GM12878 (cell line): ENCODE results near the gene OPN3. TPM values are rescaled to one million over a fixed set of nuclear protein-coding genes. Genes with fewer than 3 reads are reported as not detected.

ENCODE experiments used
- ATAC-seq: fragments of 200-7000 bp; cut with Tn5 transposase; 3 replicates; pipeline ENCODE4 v1.9.1; 2020; ENCODE audit warnings: mild to moderate bottlenecking, moderate library complexity
- BruUV-seq: library from RNA; stranded (reverse); fragments of 400-500 nt; replicated peaks from 2 replicates; lab custom pipeline; 2021; lab: Mats Ljungman, UMichigan
- CTCF ChIA-PET: fragments of 300-600 bp; sonication (Branson Sonifier 250); formaldehyde crosslinking; extraction: SDS; loops from one replicate; lab custom pipeline; 2021; ENCODE audit warnings: inconsistent platforms; lab: Yijun Ruan, JAX
- POLR2A ChIA-PET: fragments of 350-600 bp; formaldehyde crosslinking; extraction: SDS; loops from one replicate; lab custom pipeline; 2021; ENCODE audit warnings: inconsistent platforms; lab: Charles Lee
- RAD21 ChIA-PET: fragments of 300-600 bp; sonication (Branson Sonifier 250); formaldehyde crosslinking; loops from one replicate; lab custom pipeline; 2023; ENCODE audit warnings: antibody characterized with exemption; ENCODE audit not compliant: unreplicated experiment; lab: Charles Lee
- SMC1A ChIA-PET: fragments of 300-600 bp; sonication (Branson Sonifier 250); formaldehyde crosslinking; loops from one replicate; lab custom pipeline; 2023; ENCODE audit not compliant: unreplicated experiment, uncharacterized antibody; lab: Charles Lee
- DNase-seq: peaks from one replicate; pipeline ENCODE4 v3.0.0-alpha.2; 2011; ENCODE audit warnings: low read depth, low spot score
- FAIRE-seq: peaks from 3 replicates; lab custom pipeline; 2011; peaks lifted over from hg19 to GRCh38; lab: Jason Lieb, UNC
- H2AFZ ChIP-seq: 2 replicates; pipeline ENCODE4 v1.6.0; 2011; ENCODE audit warnings: low read depth, low read length, control low read depth; ENCODE audit not compliant: control insufficient read depth
- H3K27ac ChIP-seq: 2 replicates; pipeline ENCODE4 v1.5.1; 2011; ENCODE audit warnings: control low read depth; ENCODE audit not compliant: control insufficient read depth, insufficient read depth
- H3K27me3 ChIP-seq, 2 experiments: replicated peaks in 1 of 2; 2 replicates each; pipeline versions ENCODE4 v1.6.0 to v1.6.1; 2011; ENCODE audit warnings: low read length in 1 of 2; ENCODE audit not compliant: control insufficient read depth in 2 of 2, insufficient read depth in 2 of 2
- H3K36me3 ChIP-seq, 2 experiments: 2 replicates each; pipeline ENCODE4 v1.5.1; 2011; ENCODE audit warnings: low read length in 1 of 2; ENCODE audit not compliant: control insufficient read depth in 2 of 2, insufficient read depth in 2 of 2
- H3K4me1 ChIP-seq: 2 replicates; pipeline ENCODE4 v1.6.1; 2011; ENCODE audit warnings: mild to moderate bottlenecking, low read length, moderate library complexity, mixed read lengths; ENCODE audit not compliant: control insufficient read depth, insufficient read depth
- H3K4me2 ChIP-seq: 2 replicates; pipeline ENCODE4 v1.6.0; 2011; ENCODE audit warnings: control low read depth; ENCODE audit not compliant: control insufficient read depth, insufficient read depth
- H3K4me3 ChIP-seq: fragments of 200-600 bp; sonication (generic); 2 replicates; pipeline ENCODE4 v1.5.1; 2016
- H3K79me2 ChIP-seq: 2 replicates; pipeline ENCODE4 v1.6.0; 2011; ENCODE audit warnings: low read length; ENCODE audit not compliant: control insufficient read depth, insufficient read depth
- H3K9ac ChIP-seq: 2 replicates; pipeline ENCODE4 v1.8.0; 2011; ENCODE audit warnings: low read length, control low read depth, mixed read lengths; ENCODE audit not compliant: control insufficient read depth, insufficient read depth
- H3K9me3 ChIP-seq: replicated peaks from 3 replicates; pipeline ENCODE4 v1.5.1; 2011; ENCODE audit warnings: mild to moderate bottlenecking, low read length; ENCODE audit not compliant: control insufficient read depth, insufficient read depth
- H4K20me1 ChIP-seq: 2 replicates; pipeline ENCODE4 v1.6.0; 2011; ENCODE audit not compliant: control insufficient read depth, insufficient read depth
- DPF2 ChIP-seq: fragments of 450-650 bp; IDR thresholded peaks from 2 replicates; pipeline ENCODE4 v1.6.1; 2017; ENCODE audit warnings: mild to moderate bottlenecking
- EGR1 ChIP-seq, 2 experiments: IDR thresholded peaks; 1 replicate in 1 of 2; 2 replicates in 1 of 2; pipeline ENCODE4 v1.6.1; 2011 to 2012; ENCODE audit warnings: low read depth in 2 of 2, low read length in 2 of 2, borderline replicate concordance in 1 of 2, mild to moderate bottlenecking in 1 of 2, moderate library complexity in 1 of 2
- NR2C2 ChIP-seq: IDR thresholded peaks from 2 replicates; pipeline ENCODE4 v1.6.1; 2011; ENCODE audit warnings: borderline replicate concordance, low read depth; ENCODE audit not compliant: control insufficient read depth, insufficient read length
- SP1 ChIP-seq: IDR thresholded peaks from one replicate; pipeline ENCODE4 v1.6.1; 2011; ENCODE audit warnings: low read depth, low read length
- TCF12 ChIP-seq: IDR thresholded peaks from 2 replicates; pipeline ENCODE4 v1.6.1; 2011; ENCODE audit warnings: low read depth, mild to moderate bottlenecking, low read length
- YY1 ChIP-seq: IDR thresholded peaks from 2 replicates; pipeline ENCODE4 v1.6.1; 2011; ENCODE audit warnings: low read depth, mild to moderate bottlenecking, low read length
- WGBS: methylation state at CpG from one replicate; pipeline ENCODE4 v1.1.6; 2016; ENCODE audit warnings: low lambda C conversion rate; ENCODE audit not compliant: insufficient replicate concordance, insufficient coverage; ENCODE audit errors: missing lambda C conversion rate; 5-methylcytosine and 5-hydroxymethylcytosine counted together
- in situ Hi-C: fragments of 300-500 bp; cut with MboI; formaldehyde crosslinking; loops from 9 replicates; pipeline ENCODE4 v1.14.3; 2018; ENCODE audit warnings: mixed read lengths
- intact Hi-C: fragments of 100-400 bp; cut with micrococcal nuclease; formaldehyde crosslinking; loops from one replicate; pipeline ENCODE4 v1.14.2; 2022; ENCODE audit not compliant: unreplicated experiment
- polyA plus RNA-seq, 11 experiments: library from polyadenylated mRNA; depleted of rRNA in 4 of 11; unstranded in 6 of 11; stranded (reverse) in 5 of 11; fragments of >200 nt; fragmentation: Nextera tagmentation in 4 of 11; fragmentation: Illumina TruSeq in 1 of 11; extraction: Ambion mirVana in 4 of 11; extraction: Trizol in 1 of 11; gene quantifications; 1 replicate in 1 of 11; 2 replicates in 10 of 11; pipeline versions ENCODE4 v1.2.1 to v1.2.3, GENCODE V29; 2011 to 2016; ENCODE audit warnings: inconsistent platforms in 2 of 11, missing spikeins in 2 of 11, low read depth in 1 of 11
- total RNA-seq, 4 experiments: library from RNA; depleted of rRNA in 3 of 4; stranded (reverse); fragments of >200 nt in 3 of 4; fragmentation: Illumina TruSeq in 1 of 4; extraction: Trizol in 1 of 4; gene quantifications; 2 replicates each; pipeline versions ENCODE4 v1.2.1 to v1.2.3, GENCODE V29; 2013 to 2021

OPN3 gene
- total and polyA plus RNA-seq, 10 of the 15 experiments (the other 5 are each of a cell fraction or from before 2014, with no cell fraction given) = 0.26 to 12.2 (median 7.4) TPM

GRCh38 chr1:241639623-241640148 is 483 bp downstream of the OPN3 start:
- no peaks in the 10 kb centered on the region for H3K36me3 ChIP-seq
- peak overlapping the region; percentile 75 for H3K27ac ChIP-seq
- SMC1A ChIA-PET = interaction anchor here (1.4 kb wide), 1 partner anchor 31 kb away, joined by 3 read pairs; no protein-coding TSS in a partner anchor
- H3K9ac ChIP-seq = peak overlapping the region; percentile 85
- BruUV-seq = no TSS peak
- in situ Hi-C loops = no loop called here
- WGBS = 1% methylated on average over 11 of the region's 42 CpGs
- peaks cover 10% of the 10 kb centered on the region for H3K4me1 ChIP-seq
- H3K4me2 ChIP-seq = peak overlapping the region; percentile 87
- RAD21 ChIA-PET = no interaction called here
- CTCF ChIA-PET = interaction anchor here (0.7 kb wide), 1 partner anchor 208 kb away, joined by 3 read pairs; the partner anchor contains the start of gene EXO1
- ATAC-seq = peak; percentile 58
- H3K27me3 ChIP-seq = no peaks in the 10 kb centered on the region
- TF ChIP-seq EGR1 (IDR thresholded peaks at IDR 0.05; ENCODE audit: borderline replicate concordance in 1 of 2, low read depth in 2 of 2, low read length in 2 of 2) (0 out of 3 replicates have a peak, but pooled peaks of 1 of the 2 experiments have one; percentile 1), NR2C2 (no peak), DPF2 (peak; percentile 44; the same call in 1 of the 2 replicates), SP1 (peak; percentile 7), YY1 (peak; percentile 35; the same call in 1 of the 2 replicates), TCF12 (no peak)
- TF ChIP-seq, all 136 proteins: peak for 4
- DNase-seq (no peak), FAIRE-seq (no peak)
- POLR2A ChIA-PET = no interaction called here
- peaks cover 39% of the 10 kb centered on the region for H3K79me2 ChIP-seq
- H3K4me3 ChIP-seq = peak overlapping the region; percentile 94
- no peaks in the 10 kb centered on the region for H4K20me1 ChIP-seq
- intact Hi-C loops = loop anchor here (5.0 kb wide), 1 partner anchor 208 kb away; the partner anchor contains the start of gene EXO1
- no peaks in the 10 kb centered on the region; the same call in 2 of the 3 replicates for H3K9me3 ChIP-seq
- peak overlapping the region; percentile 95 for H2AFZ ChIP-seq
